Mucosa of gallbladder (tissue), 1 donor: ENCODE data around the gene NPC1. TPM values are rescaled to one million over a fixed set of nuclear protein-coding genes. Genes with fewer than 3 reads are reported as not detected.
"Not testable (repeated sequence)": the region's sequence is repeated elsewhere in the genome, so short reads cannot be mapped to it uniquely, and the experiment has no call there.

ENCODE experiments used
- DNase-seq: peaks from one replicate; pipeline ENCODE4 v3.0.0-alpha.2; 2020; ENCODE audit warnings: low spot score
- total RNA-seq: library from RNA; stranded (reverse); gene quantifications from one replicate; pipeline ENCODE4 v1.2.1, GENCODE V29; 2021
- donor health status: DM: no; HTN: no; CAD: no.

The NPC1 gene
- total RNA-seq, 1 donor from 2014 or later: 43.6 TPM

DNA sequence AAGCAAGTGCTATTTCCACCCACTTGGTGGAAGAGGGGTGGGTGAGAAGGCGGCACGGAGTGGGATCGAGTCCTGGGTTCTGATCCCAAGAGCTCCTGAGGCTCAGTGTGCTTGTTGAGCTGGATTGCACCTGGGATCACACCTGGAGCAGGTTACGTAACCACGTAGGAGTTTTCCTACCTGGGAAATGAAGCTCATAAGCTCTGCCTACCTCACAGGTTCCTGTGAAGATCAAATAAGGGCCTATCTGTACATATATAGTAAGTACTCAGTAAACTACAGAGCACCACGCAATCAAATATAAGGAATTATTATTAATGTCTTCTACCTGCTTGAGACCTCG lies 11.0 kb downstream of the NPC1 start:
- DNase-seq: no peak

DNA sequence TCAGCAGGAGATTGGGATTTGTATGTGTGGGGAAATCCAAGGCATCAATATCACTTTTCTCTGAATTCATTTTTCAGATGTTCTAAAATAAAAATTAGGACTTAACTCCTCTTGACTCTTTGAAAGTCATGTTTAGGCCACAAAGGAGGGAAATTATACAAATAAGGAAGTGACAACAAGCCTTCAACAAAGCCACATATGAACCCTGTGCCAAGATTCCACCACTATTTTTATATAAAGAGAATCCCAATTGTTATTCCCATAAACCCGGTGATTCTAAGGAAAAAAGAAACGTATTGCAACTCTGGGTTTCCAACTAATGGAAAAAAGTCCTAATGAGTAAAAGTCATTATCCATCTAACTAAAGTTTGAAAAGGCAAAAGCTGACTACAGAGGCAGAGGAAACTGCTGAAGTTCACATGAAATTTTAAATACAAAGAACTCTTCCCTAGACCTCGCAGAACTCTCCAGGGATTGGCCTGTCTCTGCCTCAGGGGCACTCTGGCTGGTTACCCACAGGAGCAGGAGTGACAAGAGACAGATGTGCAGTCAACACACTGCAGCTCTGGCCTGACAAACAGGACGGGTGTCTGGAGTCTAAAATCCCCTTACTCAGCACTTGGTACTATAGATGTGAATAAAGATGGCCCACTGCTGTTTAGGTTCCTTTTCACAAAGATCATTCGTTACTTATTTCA lies 11.5 kb downstream of the NPC1 start:
- no peak for DNase-seq

DNA sequence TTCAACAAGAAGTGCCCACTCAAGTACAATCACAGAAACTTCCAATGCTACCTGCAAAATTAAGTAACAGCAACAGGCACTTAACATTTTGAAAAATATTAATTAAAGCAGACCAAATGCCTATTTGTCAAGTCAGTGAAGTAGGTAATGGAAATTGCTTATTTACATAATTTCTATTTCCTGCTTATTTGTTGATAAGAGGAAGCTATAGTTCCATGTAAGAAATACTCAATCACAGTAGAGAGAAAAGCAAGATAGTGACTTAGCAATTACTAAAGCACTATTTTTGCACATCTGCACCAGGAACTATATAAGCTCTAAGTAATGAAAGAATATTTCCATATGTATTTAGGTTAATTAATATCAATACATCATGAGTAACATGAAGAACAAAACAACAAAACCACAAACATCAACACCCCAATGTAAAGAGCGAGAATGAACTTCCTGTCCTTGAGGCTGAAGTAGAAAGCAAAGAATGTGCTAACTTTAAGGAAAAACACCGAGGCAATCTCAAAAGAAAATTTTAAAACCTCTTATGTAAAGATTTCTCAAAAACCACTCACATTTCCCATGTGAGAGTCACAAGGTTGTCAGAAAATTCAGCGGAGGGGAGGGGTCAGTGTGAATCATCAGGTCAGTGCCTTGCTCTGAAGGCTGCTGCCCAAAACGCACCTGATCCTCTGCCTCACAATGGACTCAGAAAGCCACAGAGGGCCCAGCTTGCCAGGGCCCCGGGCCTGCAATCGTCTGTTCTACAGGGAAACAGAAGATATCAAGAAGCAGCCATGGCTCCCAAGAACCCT lies 12.5 kb downstream of the NPC1 start:
- no peak for DNase-seq

DNA sequence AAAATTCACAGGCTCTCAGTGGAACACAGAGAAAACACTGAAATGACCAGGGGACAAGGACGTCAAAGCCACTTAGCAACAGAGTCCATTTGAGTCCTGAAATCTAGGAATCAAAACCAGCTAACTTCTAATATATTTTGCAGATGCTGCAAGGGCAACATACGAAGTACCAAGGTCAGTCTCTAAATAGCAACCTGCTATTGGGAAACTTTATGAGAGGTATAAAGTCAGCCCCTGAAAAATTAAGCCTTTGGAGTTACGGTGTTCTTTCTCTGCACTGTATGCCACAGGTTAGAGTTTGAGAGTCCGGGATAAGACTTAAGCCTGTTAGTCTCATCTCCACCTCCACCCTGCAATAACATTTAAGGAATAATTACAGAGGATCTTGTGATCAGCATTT lies 13.3 kb downstream of the NPC1 start:
- DNase-seq: no peak

DNA sequence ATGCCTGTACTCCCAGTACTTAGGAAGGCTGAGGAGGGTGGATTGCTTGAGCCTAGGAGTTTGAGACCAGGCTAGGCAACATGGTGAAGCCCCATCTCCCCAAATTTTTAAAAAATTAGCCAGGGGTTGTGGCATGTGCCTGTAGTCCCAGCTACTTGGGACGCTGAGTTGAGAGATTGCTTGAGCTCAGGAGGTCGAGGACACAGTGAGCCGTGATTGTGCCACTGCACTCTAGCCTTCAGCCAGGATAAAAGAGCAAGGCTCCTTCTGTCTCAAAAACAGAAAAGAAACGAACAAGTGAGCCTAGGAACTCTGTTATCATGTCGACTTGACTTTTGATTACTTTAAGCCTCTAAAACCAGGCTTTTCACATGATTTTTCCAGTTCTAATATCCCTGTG lies 13.7 kb downstream of the NPC1 start:
- no peak for DNase-seq

DNA sequence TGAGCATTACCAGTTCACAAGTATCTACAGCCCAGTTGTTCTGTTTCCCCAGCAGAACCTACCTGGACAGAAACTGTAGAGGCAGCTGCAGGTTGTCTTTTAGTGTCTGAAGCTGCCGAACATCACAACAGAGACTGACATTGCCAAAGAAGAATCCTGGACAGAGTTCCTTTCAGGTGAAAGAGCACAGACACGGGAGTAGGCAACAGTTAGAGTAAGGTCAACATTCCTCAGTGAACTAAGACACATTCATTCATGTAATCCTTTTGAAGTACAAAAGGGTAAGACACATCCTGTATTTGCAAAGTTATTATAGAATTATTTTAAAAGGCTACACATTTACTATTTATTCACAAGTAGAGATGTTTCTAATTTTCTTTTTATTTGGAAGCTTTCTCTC lies 14.3 kb downstream of the NPC1 start:
- DNase-seq: no peak

DNA sequence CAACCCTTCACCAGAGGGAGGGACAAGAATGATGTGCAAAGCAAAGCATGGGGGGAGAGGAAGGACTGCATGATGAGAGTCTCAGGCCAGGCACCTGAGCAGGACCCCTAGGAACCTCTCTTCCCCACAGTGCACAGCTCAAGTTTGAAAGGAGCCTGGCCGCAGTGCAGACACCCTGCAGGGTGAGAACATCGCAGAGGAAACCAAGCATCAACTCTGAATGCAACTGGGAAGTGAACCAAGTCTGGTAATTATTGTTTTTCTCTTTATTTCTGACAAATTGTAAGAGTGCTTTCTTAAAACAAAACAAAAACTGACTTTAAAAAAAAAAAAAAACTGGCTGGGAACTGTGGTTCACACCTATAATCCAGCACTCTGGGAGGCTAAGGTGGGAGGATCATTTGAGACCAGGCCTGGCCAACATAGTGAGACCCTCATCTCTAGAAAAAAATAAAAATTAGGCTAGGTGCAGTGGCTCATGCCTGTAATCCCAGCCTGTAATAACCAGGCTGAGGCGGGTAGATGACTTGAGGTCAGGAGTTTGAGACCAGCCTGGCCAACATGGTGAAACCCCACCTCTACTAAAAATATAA lies 15.3 kb downstream of the NPC1 start:
- no peak for DNase-seq

DNA sequence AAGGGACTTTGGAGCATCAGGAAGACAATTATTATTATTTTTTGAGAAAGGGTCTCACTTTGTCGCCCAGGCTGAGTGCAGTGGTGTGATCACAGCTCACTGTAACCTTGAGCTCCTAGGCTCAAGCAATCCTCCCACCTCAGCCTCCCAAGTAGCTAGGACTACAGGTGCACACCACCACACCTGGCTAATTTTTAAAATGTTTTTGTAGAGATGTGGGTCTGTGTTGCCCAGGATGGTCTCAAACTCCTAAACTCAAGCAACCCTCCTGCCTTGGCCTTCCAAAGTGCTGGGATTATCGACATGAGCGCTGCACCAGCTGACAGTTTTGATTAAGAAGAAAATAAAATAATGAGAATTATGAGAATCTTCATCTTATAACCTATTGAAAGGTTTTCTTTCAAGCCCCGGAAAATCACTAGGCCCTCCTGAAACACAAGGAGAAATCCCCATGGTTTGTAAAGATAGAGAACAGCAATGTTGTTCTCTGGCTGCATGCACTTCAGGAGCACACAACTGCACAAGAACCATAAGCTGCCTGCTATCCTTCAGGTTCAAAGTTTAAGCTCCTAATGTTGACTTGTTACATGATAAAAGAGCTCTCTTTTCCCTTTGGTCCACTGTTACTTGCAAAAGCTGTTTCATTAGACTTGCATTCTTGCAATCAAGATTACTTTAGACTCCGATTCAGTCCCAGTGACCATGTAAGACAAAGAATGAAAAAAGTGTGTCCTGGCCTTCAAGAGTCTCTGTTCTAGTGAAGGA lies 16.8 kb downstream of the NPC1 start:
- no peak for DNase-seq

DNA sequence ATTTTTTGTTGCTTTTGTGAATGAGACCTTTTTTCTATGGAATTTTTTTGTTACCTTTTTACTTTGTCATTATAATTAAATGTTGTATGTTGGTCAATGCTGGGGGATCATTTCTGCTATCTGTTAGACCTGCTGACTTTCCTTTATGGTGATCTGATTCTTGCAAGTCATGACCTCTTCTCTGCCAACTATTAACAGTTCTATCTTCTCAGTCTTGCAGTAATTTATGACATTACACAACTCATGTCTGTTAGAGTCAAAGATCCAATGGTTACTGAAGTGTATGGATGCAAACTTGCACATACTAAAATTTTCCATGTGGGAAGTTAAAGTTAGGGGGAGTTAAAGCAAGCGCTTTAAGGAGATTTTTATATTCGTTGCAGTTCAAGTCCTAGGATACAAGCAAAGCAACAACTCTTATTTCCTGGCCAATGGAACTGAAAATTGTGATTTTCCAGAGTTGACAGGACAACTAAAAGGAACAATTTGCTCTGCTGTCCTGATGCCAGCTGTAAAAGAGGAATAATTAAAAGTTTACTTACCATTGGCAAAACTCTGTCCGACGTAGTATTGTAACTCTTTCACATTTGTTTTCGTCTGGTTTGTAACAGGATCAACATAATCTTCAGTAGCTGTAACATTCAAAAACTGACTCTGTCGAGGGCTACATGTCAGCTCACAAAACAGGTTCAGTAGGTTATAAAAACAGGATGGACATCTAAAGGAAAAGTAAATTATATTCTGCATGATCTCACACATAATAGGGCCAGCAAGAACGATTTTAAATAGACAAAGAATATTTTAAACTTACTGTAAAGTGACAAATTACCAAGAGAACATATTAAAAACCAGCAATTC lies 17.8 kb downstream of the NPC1 start:
- DNase-seq: no peak

DNA sequence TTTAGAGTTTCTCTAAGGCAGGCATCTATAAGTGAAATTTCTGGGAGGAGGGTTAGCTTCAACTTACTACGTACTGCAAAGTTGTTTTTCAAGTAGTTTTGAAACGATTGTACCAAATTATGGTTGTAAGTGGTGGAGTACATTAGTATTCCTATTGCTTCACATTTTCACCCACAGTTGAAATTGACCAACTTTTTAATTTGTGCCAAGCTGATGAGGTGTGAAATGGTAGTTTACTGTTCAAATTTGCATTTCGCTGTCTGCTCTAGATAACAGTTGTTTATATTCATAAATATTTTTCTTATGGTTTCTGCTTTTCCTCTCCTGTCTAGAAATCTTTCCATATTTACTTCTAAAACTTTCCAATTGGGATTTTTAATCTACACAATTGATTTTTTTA lies 18.6 kb downstream of the NPC1 start:
- DNase-seq: no peak

DNA sequence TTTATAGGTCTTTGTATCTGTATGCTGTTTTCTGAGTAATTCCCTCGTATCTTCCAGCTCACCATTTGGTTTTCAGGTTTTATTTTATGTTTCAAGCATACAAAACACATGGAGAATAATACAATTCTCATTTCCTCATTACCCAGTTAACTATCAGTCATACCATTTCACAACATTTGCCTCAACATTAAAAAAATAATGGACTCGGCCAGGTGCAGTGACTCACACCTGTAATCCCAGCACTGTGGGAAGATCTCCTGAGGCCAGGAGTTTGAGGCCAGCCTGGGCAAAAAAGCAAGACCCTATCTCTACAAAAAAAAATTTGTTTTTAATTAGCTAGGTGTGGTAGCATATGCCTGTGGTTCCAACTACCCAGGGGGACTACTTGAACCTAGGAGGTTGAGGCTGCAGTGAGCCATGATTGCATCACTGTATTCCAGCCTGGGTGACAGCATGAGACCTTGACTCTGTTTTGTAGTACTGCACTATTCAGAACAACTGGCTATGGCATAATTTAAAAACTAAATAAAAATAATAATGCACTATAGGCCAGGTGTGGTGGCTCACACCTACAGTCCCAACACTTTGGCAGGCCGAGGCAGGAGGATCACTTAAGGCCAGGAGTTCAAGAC lies 20.3 kb downstream of the NPC1 start:
- DNase-seq: no peak

DNA sequence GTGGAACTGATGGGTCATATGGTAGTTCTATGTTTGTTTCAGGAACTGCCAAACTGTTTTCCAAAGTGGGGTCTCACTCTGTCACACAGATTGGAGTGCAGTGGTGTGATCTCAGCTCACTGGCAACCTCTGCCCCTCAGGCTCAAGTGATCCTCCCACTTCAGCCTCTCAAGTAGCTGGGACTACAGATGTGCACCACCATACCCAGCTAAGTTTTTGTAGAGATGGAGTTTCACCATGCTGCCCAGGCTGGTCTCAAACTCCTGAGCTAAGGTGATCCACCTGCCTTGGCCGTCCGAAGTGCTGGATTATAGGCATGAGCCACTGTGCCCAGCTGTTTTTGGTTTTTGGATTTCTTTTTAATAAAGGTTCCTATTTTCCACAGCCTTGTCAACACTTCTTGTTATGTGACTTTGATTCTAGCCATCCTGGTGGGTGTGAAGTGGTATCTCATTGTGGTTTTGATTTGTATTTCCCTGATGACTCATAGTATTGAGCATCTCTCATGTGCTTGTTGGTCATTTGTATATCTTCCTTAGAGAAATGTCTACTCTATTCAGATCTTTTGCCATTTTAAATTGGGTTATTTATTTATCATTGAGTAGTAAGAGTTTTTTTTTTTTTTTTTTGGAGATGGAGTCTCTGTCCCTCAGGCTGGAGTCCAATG lies 22.8 kb downstream of the NPC1 start:
- DNase-seq: no peak

DNA sequence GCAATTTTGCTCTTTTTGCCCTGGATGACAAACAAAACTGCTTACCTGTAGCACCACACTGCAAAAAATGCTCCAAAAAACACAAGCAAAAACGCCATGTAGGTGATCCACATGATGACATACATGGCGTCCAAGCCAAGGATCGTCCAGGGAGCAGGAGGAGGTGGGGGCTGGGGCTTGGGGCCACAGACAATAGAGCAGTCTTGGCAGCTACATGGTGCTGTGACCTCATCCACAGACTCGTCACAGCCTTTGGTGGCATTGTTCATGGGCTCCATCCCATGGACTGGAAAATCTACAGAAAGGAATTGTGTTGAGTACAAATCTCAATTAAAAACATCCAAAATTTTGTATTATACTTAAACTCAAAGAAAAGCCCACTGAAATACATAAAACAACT lies 26.1 kb downstream of the NPC1 start:
- no peak for DNase-seq

DNA sequence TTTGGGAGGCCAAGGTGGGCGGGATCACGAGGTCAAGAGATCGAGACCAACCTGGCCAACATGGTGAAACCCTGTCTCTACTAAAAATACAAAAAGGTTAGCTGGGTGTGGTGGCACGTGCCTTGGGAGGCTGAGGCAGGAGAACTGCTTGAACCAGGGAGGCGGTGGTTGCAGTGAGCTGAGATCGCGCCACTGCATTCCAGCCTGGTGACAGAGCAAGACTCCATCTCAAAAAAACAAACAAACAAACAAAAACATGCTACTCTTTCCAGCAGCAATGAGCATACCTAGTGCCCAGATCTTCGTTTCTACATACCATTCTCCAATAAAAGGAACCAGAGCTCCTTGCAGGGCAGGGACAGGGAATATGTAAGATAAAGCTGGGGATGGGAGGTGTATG lies 28.8 kb downstream of the NPC1 start:
- DNase-seq: not testable (repeated sequence)

DNA sequence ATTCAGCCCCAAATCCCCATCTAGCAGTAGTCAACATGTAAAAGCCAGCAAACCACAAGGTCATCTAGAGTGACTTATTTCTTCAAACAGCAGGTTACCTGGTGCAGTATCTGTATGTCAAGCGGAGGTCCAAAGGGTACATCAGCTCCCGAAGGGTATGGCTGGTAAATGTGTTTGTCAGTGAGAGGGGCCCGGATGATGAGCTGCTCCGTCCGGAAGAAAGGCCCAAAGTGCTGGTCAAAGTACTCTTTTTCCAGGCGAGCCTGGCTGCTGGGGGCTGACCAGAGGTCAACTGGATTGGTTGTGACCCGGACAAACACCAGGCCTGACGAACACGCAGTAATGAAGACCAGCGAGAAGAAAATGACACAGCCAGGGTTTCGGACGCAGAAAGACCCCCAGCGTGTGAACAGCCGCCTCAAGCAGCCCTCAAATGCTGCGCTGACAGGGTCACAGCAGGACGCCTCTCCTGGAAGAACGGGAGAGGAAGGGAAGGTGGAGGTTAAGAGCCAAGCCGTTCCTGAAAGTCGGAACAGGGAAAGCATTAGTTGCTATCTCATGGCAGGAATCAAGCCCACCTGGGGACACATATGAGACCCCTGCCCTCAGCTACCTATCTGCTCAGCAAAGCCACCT lies 30.0 kb downstream of the NPC1 start:
- DNase-seq: no peak

DNA sequence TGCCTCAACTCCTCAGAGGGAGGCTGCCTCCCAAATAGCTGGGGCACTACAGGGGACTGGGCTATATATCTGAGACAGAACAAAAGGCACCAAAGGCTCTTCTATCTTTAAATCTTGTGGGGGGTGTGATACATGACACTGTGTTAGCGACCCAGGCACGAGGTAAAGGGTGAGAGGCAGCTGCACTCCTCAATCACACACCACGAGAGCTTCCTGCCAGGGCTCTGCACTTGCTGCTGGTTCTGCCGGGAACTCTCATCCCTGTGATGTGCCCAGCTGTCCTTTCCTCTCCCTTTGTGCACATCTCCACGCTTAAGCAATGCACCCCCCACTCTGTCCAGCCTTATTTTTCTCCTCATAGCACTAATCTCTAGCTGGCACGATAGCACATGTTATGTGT lies 32.4 kb downstream of the NPC1 start:
- no peak for DNase-seq

DNA sequence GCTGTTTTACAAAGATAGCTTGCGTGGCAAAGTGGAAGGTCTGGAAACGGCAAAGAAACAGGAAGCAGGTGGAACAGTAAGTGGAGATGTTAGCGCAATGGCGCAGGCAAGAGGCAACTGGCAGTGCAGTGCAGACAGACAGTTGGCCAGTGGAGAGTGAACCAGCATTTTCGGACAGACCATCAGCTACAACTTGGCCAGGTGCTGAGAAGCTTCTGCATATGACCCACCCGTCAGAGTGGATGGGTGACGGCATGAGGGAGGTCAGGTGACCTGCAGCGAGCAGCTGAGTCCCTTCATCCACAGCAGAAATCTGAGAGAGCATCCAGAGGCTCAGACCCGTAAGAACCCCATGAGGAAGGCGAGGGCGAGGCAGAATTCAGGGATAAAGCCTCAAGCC lies 33.8 kb downstream of the NPC1 start:
- no peak for DNase-seq

DNA sequence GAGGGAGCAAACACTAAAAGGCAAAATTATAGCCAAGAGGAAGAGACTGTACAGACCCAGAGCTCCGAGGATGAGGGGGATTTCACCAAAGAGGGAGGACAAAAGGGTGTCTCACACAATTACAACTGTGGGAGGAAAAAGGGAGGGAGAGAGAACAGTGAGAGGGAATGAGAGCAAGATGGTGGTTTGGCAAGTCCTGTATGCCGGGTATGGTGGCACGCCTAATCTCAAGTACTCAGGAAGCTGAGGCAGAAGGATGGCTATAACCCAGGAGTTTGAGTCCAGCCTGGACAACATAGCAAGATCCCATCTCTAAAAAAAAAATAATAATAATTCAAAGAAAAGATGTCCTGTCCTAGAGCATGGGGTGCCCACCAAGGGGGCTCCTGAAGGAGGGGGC lies 34.3 kb downstream of the NPC1 start:
- no peak for DNase-seq

DNA sequence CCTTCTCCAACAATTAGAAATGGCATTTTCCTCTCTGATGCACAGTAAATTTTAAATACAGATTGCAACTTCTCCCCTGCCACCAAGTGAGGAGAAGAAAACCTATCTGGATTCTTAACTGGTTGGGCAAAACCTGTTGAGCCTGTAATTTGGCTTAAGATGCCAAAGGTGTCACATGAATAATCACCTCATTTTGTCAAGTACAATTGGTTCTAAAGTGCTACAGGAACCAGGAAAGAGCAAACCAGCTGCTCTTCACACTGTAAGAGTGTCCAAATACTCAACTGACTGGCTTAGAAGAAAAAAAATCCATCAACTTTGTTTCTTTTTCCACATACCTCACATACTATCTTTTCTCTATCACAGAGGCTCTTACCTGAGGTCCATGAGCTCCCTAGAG lies 35.4 kb downstream of the NPC1 start:
- DNase-seq: no peak

DNA sequence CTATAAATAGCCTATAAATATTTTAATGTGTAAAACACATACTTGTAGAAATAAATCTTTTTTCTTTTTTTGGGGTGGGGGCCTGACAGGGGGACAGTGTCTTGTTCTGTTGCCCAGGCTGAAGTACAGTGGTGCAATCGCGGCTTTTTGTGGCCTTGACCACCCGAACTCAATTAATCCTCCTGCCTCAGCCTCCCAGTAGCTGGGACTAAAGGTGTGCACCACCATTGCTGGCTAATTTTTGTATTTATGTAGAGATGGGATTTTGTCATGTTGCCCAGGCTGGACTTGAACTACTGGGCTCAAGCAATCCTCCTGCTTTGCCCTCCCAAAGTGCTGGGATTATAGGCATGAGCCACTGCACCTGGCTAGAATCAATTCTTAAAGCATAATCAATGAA lies 37.6 kb downstream of the NPC1 start:
- no peak for DNase-seq
